GM19193 (cell line): ENCODE measurements around the gene RGL4.

ENCODE experiments used
- POLR2A ChIP-seq: IDR thresholded peaks from 4 replicates; pipeline ENCODE4 v1.6.1; 2011; ENCODE audit not compliant: insufficient read depth, insufficient read length; ENCODE audit errors: extremely low read depth

The RGL4 gene

GRCh38 chr22:23695141-23695540 lies 4.3 kb downstream of the RGL4 start:
- TF ChIP-seq POLR2A = no peak

GRCh38 chr22:23695571-23696325 lies 4.9 kb downstream of the RGL4 start:
- TF ChIP-seq POLR2A = no peak

- peak; percentile 33 for TF ChIP-seq POLR2A
Measured at GRCh38 chr22:23696326-23696851, 5.6 kb downstream of the RGL4 start.

- no peak for TF ChIP-seq POLR2A
Measured at GRCh38 chr22:23697031-23697970, 6.5 kb downstream of the RGL4 start.

GRCh38 chr22:23698094-23698493 lies 7.3 kb downstream of the RGL4 start:
- TF ChIP-seq POLR2A = no peak

GRCh38 chr22:23698673-23699235 lies 7.9 kb downstream of the RGL4 start:
- TF ChIP-seq POLR2A = no peak

GRCh38 chr22:23700706-23701105 lies 9.9 kb downstream of the RGL4 start:
- TF ChIP-seq POLR2A = no peak

GRCh38 chr22:23704062-23704461 lies 13.2 kb downstream of the RGL4 start:
- no peak for TF ChIP-seq POLR2A

- TF ChIP-seq POLR2A = no peak
Measured at GRCh38 chr22:23704829-23705228, 14.0 kb downstream of the RGL4 start.

- no peak for TF ChIP-seq POLR2A
Measured at GRCh38 chr22:23705358-23705757, 14.5 kb downstream of the RGL4 start.

- TF ChIP-seq POLR2A = no peak
Measured at GRCh38 chr22:23708270-23708669, 17.5 kb downstream of the RGL4 start.

- TF ChIP-seq POLR2A = no peak
Measured at GRCh38 chr22:23709107-23709506, 18.3 kb downstream of the RGL4 start.

- TF ChIP-seq POLR2A = no peak
Measured at GRCh38 chr22:23712256-23712655, 21.4 kb downstream of the RGL4 start.

- TF ChIP-seq POLR2A = no peak
Measured at GRCh38 chr22:23713696-23714595, 23.1 kb downstream of the RGL4 start.

GRCh38 chr22:23714596-23715578 lies 24.1 kb downstream of the RGL4 start:
- no peak for TF ChIP-seq POLR2A
